ENCODE measurements around the gene FNDC5.
A peak's percentile ranks its signal among the peaks of the same experiment; 100 is the strongest.

The FNDC5 gene

DNA sequence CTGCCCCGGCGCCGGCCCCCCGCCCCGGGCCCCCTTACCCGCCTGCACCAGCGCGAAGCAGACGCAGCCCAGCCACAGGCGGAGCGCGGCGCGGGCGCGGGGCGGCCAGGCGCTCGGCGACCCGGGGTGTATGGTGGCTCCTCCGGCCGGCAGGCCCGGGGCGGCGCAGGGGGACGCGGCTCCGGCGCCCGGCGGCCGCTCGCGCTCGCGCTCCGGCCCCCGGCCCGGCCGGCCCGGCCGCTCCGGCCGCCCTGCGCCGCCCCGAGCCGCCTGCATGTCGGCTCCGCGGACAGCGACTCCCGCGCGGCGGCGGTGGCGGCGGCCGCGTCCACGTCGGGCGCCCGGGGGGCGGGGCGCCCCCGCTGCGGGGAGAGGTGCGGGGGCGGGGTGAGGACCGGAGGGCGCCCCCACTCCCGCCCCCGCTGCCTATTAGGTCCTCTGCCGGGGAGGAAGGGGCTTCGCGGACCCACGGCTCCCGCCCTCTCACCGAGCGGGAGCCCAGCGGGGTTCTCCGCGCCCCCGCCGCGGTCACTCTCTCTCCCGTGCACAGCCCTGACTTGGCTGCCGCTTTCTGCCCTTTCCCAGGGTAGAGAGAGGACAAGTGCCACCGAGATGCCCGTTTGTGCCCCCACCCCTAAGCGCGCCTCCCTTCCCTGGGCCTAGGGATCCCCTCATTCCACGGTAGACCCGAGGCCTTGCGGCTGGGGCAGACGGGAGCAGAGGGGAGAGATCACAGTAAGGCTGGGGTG, at the start of gene FNDC5:
TSS of gene FNDC5 (minus strand) at position 298 of the 749 bp plus-strand sequence.
- TF ChIP-seq, protein P1, sequence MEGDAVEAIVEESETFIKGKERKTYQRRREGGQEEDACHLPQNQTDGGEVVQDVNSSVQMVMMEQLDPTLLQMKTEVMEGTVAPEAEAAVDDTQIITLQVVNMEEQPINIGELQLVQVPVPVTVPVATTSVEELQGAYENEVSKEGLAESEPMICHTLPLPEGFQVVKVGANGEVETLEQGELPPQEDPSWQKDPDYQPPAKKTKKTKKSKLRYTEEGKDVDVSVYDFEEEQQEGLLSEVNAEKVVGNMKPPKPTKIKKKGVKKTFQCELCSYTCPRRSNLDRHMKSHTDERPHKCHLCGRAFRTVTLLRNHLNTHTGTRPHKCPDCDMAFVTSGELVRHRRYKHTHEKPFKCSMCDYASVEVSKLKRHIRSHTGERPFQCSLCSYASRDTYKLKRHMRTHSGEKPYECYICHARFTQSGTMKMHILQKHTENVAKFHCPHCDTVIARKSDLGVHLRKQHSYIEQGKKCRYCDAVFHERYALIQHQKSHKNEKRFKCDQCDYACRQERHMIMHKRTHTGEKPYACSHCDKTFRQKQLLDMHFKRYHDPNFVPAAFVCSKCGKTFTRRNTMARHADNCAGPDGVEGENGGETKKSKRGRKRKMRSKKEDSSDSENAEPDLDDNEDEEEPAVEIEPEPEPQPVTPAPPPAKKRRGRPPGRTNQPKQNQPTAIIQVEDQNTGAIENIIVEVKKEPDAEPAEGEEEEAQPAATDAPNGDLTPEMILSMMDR (IDR thresholded peaks at IDR 0.05; ENCODE audit: low read depth, low read length), result no peak
- DNase-seq (ENCODE audit: low read depth in 2 of 2), result peak in 1 of 2 donors; percentile 35
- peak within 1 kb of the TSS; percentile 43 to 45 for H3K4me3 ChIP-seq (replicated peaks in 1 of 2; ENCODE audit: low read depth in 2 of 2, low read length in 2 of 2)

DNA sequence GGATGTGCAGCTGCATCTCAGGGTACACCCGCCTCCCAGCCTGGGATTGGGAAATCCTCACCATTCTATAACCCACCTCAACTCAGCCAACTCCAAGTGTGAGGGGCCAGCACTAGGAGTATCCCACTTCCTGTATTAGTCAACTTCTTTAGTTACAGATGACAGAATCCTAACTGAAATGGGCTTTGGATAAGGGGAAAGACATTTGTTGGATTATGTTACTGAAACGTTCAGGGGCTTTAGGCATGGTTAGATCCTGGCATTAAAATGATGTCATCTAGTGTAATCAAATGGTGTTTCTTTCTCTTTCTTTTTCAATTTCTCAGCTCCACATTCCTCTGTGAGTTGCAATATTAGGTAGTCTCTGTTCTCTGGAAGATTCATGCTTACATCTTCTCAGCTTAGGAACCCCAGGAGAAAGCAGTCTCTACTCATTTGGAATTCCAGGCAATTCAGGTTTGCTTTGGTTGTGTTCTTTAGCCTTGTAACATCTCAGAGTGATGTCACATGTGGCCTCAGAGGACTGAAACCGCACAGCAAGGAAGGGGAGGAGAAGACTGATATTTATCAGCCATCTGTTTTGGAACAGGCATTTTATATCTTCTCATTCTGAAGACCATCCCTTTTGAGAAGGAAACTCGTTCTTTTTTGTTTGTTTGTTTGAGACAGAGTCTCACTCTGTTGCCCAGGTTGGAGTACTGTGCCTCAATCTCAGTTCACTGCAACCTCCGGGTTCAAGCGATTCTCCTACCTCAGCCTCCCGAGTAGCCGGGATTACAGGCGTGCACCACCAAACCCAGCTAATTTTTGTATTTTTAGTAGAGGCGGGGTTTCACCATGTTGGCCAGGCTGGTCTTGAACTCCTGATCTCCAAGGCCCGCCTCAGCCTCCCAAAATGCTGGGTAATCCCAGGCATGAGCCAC, 49.4 kb upstream of the FNDC5 start:
- no peak overlapping the region for H3K4me3 ChIP-seq (replicated peaks in 1 of 2; ENCODE audit: low read depth in 2 of 2, low read length in 2 of 2)
- DNase-seq (ENCODE audit: low read depth in 2 of 2), result peak; percentile 52 to 54
- TF ChIP-seq, protein P1 (IDR thresholded peaks at IDR 0.05; ENCODE audit: low read depth, low read length), result no peak

DNA sequence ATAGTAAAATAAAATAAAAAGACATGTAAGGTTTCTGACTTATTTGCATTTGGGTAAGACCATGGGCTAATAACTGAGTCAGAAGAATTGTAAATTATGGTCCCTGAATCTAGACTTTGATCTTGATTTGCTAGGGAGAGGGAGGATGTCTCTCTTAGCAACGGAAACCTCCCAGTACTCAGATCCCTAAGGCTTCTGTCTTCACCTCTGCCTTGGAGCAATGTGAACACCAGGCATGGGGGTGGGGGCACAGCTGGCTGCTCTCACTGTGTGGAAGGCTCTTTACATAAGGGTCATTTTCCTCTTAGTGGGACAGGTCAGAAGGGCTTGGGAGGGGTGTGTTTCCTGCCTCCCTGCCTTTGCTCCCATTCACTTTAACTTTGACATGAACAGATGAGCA, 47.5 kb upstream of the FNDC5 start:
- no peak for DNase-seq (ENCODE audit: low read depth in 2 of 2)
- H3K4me3 ChIP-seq (replicated peaks in 1 of 2; ENCODE audit: low read depth in 2 of 2, low read length in 2 of 2), result no peak overlapping the region
- TF ChIP-seq, protein P1 (IDR thresholded peaks at IDR 0.05; ENCODE audit: low read depth, low read length), result no peak

DNA sequence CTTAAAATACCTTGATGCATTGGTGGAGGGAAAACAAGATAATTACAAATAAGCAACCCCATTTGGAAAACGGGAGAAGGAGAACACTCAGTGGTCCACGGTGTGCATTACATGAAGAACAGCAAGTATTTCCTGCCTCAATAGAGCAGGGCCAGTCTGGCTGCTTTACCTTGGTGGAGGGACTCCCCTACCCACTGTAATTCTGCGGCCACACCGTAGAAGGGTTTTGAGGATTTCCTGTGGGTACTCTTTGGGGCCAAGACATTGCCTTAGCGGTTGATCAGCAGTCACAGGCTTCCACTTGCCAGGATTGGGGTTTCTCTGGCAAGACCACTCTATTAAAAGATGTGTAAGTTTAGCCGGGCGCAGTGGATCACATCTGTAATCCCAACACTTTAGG, 46.8 kb upstream of the FNDC5 start:
- TF ChIP-seq, protein P1 (IDR thresholded peaks at IDR 0.05; ENCODE audit: low read depth, low read length), result no peak
- DNase-seq (ENCODE audit: low read depth in 2 of 2), result no peak
- H3K4me3 ChIP-seq (replicated peaks in 1 of 2; ENCODE audit: low read depth in 2 of 2, low read length in 2 of 2), result no peak overlapping the region

DNA sequence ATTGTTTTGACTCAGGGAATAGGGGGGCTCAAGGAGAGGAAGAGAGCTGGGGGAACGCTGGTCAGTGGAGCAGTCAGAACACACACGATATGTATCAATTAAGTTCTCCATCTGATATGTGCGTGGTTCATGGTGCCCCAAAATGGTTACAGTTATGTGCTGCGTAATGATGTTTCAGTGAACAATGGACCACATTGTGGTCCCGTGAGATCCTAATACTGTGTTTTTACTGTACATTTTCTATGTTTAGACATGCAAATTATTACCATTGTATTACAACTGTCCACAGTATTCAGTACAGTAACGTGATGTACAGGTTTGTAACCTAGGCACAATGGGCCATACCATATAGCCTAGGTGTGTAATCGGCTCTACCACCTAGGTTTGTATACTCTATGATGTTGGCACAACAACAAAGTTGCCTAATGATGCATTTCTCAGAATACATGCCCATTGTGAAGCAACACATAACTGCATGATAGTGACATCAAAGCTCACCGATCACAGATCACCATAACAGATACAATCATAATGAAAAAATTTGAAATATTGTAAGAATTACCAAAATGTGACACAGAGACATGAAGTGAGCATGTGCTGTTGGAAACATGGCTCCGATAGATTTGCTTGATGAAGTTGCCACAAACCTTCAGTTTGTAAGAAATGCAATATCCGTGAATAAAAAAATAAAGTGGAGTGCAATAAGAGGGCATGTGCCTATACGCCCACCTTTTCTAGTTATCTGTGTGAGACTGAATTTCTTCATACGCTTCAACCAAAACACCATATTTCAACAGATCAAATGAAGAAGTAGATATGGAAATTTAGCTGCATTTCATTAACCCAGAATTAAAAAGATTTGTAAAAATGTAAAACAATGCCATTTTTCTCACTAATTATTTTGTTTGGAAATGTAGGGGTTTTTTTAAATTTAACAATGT, 45.3 kb upstream of the FNDC5 start:
- TF ChIP-seq, protein P1 (IDR thresholded peaks at IDR 0.05; ENCODE audit: low read depth, low read length), result no peak
- H3K4me3 ChIP-seq (replicated peaks in 1 of 2; ENCODE audit: low read depth in 2 of 2, low read length in 2 of 2), result no peak overlapping the region
- peak in 1 of 2 donors; percentile 44 for DNase-seq (ENCODE audit: low read depth in 2 of 2)

DNA sequence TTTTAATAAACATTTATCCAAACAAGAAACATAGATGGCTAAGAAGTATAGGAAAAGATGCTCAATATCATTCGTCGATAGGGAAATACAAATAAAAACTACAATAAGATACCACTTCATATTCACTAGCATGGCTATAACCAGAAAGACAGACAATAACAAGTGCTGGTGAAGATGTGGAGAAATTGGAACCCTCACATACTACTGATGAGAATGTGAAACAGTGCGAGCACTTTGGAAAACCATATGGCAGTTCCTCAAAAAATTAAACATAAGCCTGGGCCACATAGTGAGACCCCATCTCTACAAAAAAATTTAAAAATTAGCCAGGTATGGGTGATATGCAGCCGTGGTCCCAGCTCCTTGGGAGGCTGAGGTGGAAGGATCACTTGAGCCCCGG, 39.6 kb upstream of the FNDC5 start:
- DNase-seq (ENCODE audit: low read depth in 2 of 2), result no peak
- H3K4me3 ChIP-seq (replicated peaks in 1 of 2; ENCODE audit: low read depth in 2 of 2, low read length in 2 of 2), result no peak overlapping the region
- TF ChIP-seq, protein P1 (IDR thresholded peaks at IDR 0.05; ENCODE audit: low read depth, low read length), result no peak

Measured in cardiac fibroblast (primary cell).